ENCODE measurements around the gene PIK3CB. TPM values are rescaled to one million over a fixed set of nuclear protein-coding genes. Genes with fewer than 3 reads are reported as not detected.

The PIK3CB gene
- total RNA-seq, 2 donors from 2014 or later, result 20.6 to 32.0 TPM

DNA sequence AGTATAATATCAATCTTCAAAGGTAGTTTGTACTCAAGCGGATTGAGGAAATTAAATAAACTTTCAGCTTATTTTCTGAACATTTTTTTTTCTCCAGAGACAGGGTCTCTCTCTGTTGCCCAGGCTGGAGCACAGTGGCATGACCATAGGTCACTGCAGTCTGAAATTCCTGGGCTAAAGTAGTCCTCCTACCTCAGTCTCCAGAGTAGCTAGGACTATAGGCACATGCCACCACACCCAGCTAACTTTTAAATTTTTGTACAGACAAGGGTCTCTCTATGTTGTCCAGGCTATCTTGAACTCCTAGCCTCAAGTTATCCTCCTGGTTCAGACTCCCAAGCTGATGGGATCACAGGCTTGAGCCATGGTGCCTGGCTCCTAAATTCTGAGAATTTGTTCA is 129.1 kb downstream of the PIK3CB start:
- TF ChIP-seq, protein P1, sequence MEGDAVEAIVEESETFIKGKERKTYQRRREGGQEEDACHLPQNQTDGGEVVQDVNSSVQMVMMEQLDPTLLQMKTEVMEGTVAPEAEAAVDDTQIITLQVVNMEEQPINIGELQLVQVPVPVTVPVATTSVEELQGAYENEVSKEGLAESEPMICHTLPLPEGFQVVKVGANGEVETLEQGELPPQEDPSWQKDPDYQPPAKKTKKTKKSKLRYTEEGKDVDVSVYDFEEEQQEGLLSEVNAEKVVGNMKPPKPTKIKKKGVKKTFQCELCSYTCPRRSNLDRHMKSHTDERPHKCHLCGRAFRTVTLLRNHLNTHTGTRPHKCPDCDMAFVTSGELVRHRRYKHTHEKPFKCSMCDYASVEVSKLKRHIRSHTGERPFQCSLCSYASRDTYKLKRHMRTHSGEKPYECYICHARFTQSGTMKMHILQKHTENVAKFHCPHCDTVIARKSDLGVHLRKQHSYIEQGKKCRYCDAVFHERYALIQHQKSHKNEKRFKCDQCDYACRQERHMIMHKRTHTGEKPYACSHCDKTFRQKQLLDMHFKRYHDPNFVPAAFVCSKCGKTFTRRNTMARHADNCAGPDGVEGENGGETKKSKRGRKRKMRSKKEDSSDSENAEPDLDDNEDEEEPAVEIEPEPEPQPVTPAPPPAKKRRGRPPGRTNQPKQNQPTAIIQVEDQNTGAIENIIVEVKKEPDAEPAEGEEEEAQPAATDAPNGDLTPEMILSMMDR (IDR thresholded peaks at IDR 0.05), result no peak
- no peaks in the 10 kb centered on the region for H3K27me3 ChIP-seq (replicated peaks; ENCODE audit: insufficient read depth)

DNA sequence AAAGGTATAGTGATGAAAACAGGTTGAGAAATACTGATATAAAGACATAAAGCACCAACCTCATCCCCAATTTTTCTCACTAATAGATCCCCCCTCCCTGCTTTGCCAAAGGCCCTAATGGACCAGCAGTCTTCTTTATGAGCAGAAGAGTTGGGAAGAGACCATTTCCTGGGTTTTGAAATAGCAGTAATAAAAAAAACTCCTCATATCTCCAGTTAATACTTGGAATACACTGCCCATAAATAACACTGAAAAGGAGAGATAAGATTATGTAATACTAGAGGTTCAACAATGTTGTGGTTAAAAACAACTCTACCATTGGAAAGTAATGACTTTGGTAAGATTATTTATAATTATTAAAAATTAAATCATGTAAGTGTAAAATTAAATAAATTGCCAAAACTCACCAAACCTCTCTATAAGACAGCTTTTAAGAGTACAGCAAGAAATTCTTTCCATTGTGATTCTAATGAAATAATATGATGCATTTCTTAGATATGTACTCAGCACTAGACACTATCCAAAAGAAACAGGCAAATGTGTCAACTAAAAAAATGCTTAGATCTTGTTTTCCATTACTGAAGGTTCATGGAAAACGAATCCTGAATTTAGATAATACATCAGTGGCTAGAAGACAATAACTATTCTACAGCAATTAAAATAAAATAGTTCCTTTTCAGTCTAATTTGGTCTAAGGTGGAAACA is 137.9 kb downstream of the PIK3CB start:
- no peak for ATAC-seq (ENCODE audit: insufficient number of reproducible peaks, low FRiP score, low read depth)

More for the DNA sequence above, 129.1 kb downstream of the PIK3CB start:
- Histone ChIP-seq H3K27ac (no peak overlapping the region), H3K4me1 (ENCODE audit: control insufficient read depth in 1 of 2, low read depth in 2 of 2) (no peaks in the 10 kb centered on the region), H3K4me3 (no peak overlapping the region), H3K9me3 (no peaks in the 10 kb centered on the region), H3K36me3 (peaks cover 2% of the 10 kb centered on the region)
- ATAC-seq (ENCODE audit: insufficient number of reproducible peaks, low FRiP score, low read depth), result no peak
- DNase-seq (ENCODE audit: low spot score), result no peak

DNA sequence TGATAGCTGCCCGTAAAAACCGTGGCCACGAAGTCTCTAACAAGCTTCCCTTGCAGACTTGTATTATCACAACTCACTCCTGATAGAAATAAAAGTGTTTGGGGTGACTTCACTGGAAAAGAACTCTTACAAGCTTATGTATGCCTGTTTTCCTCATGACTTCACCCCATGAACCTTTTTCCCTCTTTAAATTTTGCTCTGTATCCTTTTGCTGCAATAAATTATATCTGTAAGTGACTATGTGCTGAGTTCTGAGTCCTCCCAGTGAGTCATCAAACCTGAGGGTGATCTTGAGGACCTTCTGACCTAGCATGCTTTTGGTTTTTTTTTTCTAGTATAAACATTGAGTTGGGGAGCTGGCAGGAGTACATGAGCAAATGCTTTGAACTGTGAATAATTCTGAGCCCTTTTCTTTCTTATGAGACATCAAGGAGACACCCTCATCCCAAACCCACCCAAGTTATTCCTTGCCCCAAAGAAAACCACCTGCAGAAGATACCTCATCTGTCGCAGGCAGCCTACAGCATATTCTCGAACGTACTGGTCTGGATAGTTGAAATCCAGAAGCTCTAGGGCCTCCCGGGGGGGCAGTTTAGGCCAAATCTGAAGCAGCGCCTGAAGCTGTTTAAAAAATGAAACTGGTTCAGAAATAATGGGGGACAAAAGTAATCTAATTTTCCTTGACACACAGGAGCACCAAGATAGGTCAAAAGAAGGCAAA is 140.3 kb downstream of the PIK3CB start:
- no peak overlapping the region for H3K4me3 ChIP-seq
- peak; percentile 63 for ATAC-seq (ENCODE audit: insufficient number of reproducible peaks, low FRiP score, low read depth)
- peak overlapping the region; percentile 30 to 40 for H3K27ac ChIP-seq
- no peaks in the 10 kb centered on the region for H3K27me3 ChIP-seq (replicated peaks; ENCODE audit: insufficient read depth)
- TF ChIP-seq, protein P1 (IDR thresholded peaks at IDR 0.05), result no peak
- peaks cover 16% of the 10 kb centered on the region in 2 donors for H3K4me1 ChIP-seq (ENCODE audit: control insufficient read depth in 1 of 2, low read depth in 2 of 2)
- DNase-seq (ENCODE audit: low spot score), result no peak
- H3K36me3 ChIP-seq, result peaks cover 9% of the 10 kb centered on the region
- H3K9me3 ChIP-seq, result no peaks in the 10 kb centered on the region

More for the DNA sequence above, 137.9 kb downstream of the PIK3CB start:
- Histone ChIP-seq H3K9me3 (no peaks in the 10 kb centered on the region), H3K4me3 (no peak overlapping the region), H3K4me1 (ENCODE audit: control insufficient read depth in 1 of 2, low read depth in 2 of 2) (peaks cover 16% of the 10 kb centered on the region in 2 donors), H3K27me3 (replicated peaks; ENCODE audit: insufficient read depth) (no peaks in the 10 kb centered on the region), H3K27ac (peak overlapping the region; percentile 41 to 53), H3K36me3 (peaks cover 9% of the 10 kb centered on the region)
- TF ChIP-seq, protein P1 (IDR thresholded peaks at IDR 0.05), result no peak
- DNase-seq (ENCODE audit: low spot score), result no peak

DNA sequence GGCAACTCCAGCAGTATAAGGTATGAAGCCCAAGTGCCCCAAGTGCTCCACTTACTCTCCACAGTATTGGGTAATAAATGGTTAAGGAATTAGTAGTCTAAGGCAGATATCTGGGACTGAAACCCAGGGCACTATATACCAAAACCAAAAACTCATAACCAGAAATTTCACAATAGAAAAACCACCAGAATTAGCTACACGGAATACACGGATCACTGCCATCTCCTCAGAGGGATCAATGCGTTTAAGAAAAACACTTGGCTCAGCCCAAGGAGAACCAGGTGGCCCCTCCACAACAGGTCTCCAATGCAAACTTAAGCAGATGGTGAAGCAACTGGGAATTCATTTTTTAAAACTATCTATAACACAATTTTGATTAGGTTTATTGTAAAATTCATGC is 142.6 kb downstream of the PIK3CB start:
- H3K4me1 ChIP-seq (ENCODE audit: control insufficient read depth in 1 of 2, low read depth in 2 of 2), result peaks cover 16% of the 10 kb centered on the region in 2 donors
- no peak overlapping the region for H3K27ac ChIP-seq
- H3K27me3 ChIP-seq (replicated peaks; ENCODE audit: insufficient read depth), result no peaks in the 10 kb centered on the region
- no peak for DNase-seq (ENCODE audit: low spot score)
- peaks cover 3% of the 10 kb centered on the region for H3K36me3 ChIP-seq
- TF ChIP-seq, protein P1 (IDR thresholded peaks at IDR 0.05), result no peak
- ATAC-seq (ENCODE audit: insufficient number of reproducible peaks, low FRiP score, low read depth), result no peak
- no peak overlapping the region for H3K4me3 ChIP-seq
- no peaks in the 10 kb centered on the region for H3K9me3 ChIP-seq

DNA sequence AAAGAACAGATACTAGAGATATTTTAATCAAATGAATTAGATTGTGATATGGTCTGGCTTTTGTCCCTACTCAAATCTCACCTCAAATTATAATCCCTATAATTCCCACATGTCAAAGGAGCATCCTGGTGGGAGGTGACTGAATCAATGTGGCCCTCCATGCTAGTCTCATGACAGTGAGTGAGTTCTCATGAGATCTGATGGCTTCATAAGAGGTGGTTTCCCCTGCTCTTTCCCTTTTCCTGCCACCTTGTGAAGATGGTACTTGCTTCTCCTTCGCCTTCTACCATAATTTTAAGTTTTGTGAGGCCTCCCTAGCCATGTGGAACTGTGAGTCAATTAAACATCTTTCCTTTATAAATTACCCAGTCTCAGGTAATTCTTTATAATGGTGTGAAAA is 143.4 kb downstream of the PIK3CB start:
- peaks cover 11 to 12% of the 10 kb centered on the region in 2 donors for H3K4me1 ChIP-seq (ENCODE audit: control insufficient read depth in 1 of 2, low read depth in 2 of 2)
- no peaks in the 10 kb centered on the region for H3K9me3 ChIP-seq
- no peaks in the 10 kb centered on the region for H3K27me3 ChIP-seq (replicated peaks; ENCODE audit: insufficient read depth)
- TF ChIP-seq, protein P1 (IDR thresholded peaks at IDR 0.05), result no peak
- DNase-seq (ENCODE audit: low spot score) (no peak), ATAC-seq (ENCODE audit: insufficient number of reproducible peaks, low FRiP score, low read depth) (no peak)
- H3K4me3 ChIP-seq, result no peak overlapping the region
- H3K36me3 ChIP-seq, result peaks cover 3% of the 10 kb centered on the region
- H3K27ac ChIP-seq, result no peak overlapping the region

Data from thoracic aorta (tissue), 2 donors.